LNCaP clone FGC (cell line): ENCODE results near the gene VRTN.

Source experiments
- DNase-seq: peaks from one replicate; pipeline ENCODE4 v3.0.0-alpha.2; 2011; ENCODE audit warnings: low read depth
- H3K4me3 ChIP-seq: 2 replicates; pipeline ENCODE4 v1.5.1; 2011; ENCODE audit warnings: mild to moderate bottlenecking, low read depth, low read length, control low read depth
- CTCF ChIP-seq: IDR thresholded peaks from 2 replicates; pipeline ENCODE4 v1.5.1; 2012; ENCODE audit warnings: mild to moderate bottlenecking; ENCODE audit not compliant: control insufficient read depth, insufficient read depth; ENCODE audit errors: extremely low read depth

VRTN gene

DNA sequence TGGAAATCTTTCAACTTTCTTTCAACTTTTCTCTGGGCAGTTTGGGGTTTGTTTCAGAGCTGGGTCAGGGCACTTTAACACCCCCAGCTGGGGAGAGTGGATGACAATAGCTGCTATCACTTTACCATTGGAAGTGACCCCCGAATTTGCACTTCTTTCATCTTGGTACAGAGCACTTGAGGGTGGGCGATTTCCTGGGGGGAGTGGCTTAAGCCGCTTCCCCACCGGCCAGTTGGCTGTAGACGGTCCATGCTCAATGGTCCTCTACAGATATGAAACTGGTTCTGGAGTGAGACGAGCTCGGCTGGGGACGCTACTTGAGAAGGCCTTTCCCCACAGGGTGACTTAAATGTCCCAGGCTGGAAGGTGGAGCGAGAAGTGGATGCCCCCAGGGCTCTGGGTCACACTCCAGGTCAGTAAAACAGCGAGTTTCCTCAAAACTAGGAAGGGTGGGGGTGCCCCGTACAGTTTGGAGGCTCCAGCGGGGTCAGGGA, at the start of gene VRTN:
Gene VRTN, plus strand, starts transcription at position 231 of the 494 bp plus-strand sequence. CDS start 8,313 bp downstream, outside the sequence.
- no peak for DNase-seq
- TF ChIP-seq CTCF, result no peak
- no peak within 1 kb of the TSS for H3K4me3 ChIP-seq

- no peak for TF ChIP-seq CTCF
- no peak overlapping the region for H3K4me3 ChIP-seq
- DNase-seq, result no peak
Observed at GRCh38 chr14:74299061-74299545, 49.2 kb upstream of the VRTN start.

- no peak for TF ChIP-seq CTCF
- peak overlapping the region; percentile 91 for H3K4me3 ChIP-seq
Observed at GRCh38 chr14:74301594-74302151, 46.6 kb upstream of the VRTN start.

DNA sequence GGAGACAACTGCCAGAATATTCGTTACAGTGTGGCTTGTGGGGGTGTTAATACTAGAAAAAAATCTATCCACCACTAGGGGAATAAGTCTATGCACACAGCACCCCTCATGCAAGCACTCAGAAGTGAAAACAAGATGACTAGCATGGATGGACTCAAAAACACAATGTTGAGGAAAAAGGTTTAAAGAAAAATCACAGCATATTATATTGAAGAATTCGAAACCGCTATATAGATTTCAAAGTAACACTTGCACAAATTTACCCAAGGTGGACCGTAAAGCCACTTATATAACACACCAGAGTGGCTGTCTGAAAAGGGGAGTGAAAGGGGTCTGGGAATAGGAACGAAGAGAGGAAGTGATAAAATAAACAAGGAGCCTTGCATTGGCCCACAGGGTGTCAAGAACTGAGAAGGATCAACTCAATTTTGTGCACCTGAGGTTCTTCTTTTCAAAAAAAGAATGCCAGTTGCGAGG, 46.1 kb upstream of the VRTN start:
- peak; percentile 29; the same call in 1 of the 2 replicates for TF ChIP-seq CTCF
- DNase-seq, result no peak
- H3K4me3 ChIP-seq, result peak overlapping the region; percentile 91

More at GRCh38 chr14:74301594-74302151, 46.6 kb upstream of the VRTN start:
- no peak for DNase-seq

GRCh38 chr14:74302634-74303569, 45.4 kb upstream of the VRTN start, which contains the start of gene ABCD4:
Gene ABCD4 (minus strand): TSS chr14:74302934. CDS start chr14:74302912, 22 bp downstream.
- DNase-seq, result peak; percentile 63
- peak; percentile 60 for TF ChIP-seq CTCF
- H3K4me3 ChIP-seq, result peak within 1 kb of the TSS; percentile 91

DNA sequence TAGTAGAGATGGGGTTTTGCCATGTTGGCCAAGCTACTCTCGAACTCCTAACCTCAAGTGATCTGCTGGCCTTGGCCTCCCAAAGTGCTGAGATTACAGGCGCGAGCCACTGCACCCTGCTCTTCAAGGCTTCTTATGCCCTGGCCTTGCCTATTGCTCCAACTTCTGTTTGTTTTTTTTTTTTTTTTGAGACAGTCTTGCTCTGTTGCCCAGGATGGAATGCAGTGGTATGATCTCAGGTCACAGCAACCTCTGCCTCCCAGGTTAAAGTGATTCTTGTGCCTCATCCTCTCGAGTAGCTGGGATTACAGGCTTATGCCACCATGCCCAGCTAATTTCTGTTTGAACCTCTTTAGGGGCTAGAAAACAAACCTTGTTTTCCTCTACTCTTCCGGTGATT, 39.6 kb upstream of the VRTN start:
- no peak for TF ChIP-seq CTCF
- no peak overlapping the region for H3K4me3 ChIP-seq
- no peak for DNase-seq
